H1 (cell line): ENCODE data around the gene MITF. TPM values are rescaled to one million over a fixed set of nuclear protein-coding genes. Genes with fewer than 3 reads are reported as not detected.

Experiments used
- CTCF ChIA-PET: fragments of 300-600 bp; sonication (Branson Sonifier 250); formaldehyde crosslinking; loops from one replicate; lab custom pipeline; 2021; ENCODE audit not compliant: partially characterized antibody; lab: Charles Lee
- POLR2A ChIA-PET: fragments of 300-600 bp; sonication (Branson Sonifier 250); formaldehyde crosslinking; loops from one replicate; lab custom pipeline; 2021; ENCODE audit warnings: inconsistent platforms; ENCODE audit not compliant: partially characterized antibody; lab: Charles Lee
- DNase-seq, 2 experiments: peaks; one replicate each; pipeline versions ENCODE4 v3.0.0 to v3.0.0-alpha.2; 2010 to 2022; ENCODE audit warnings: low spot score in 2 of 2, low read depth in 1 of 2, mixed read lengths in 1 of 2
- FAIRE-seq: peaks from 2 replicates; lab custom pipeline; 2011; peaks lifted over from hg19 to GRCh38; lab: Jason Lieb, UNC
- H2AFZ ChIP-seq: 2 replicates; pipeline ENCODE4 v1.8.1; 2012; ENCODE audit warnings: low read length, inconsistent platforms
- H2AK5ac ChIP-seq: 2 replicates; pipeline ENCODE4 v1.6.1; 2013; ENCODE audit warnings: low read depth, low read length
- H2BK120ac ChIP-seq: replicated peaks from 2 replicates; pipeline ENCODE3; 2013; ENCODE audit warnings: low read depth, low read length, inconsistent platforms
- H2BK12ac ChIP-seq: 2 replicates; pipeline ENCODE4 v1.6.1; 2013; ENCODE audit warnings: low read depth, low read length
- H2BK15ac ChIP-seq: 2 replicates; pipeline ENCODE4 v1.6.1; 2013; ENCODE audit warnings: low read length
- H2BK20ac ChIP-seq: 2 replicates; pipeline ENCODE4 v1.6.1; 2013; ENCODE audit warnings: low read length
- H2BK5ac ChIP-seq: 2 replicates; pipeline ENCODE4 v1.6.1; 2013; ENCODE audit warnings: low read depth, low read length
- H3K14ac ChIP-seq: 2 replicates; pipeline ENCODE4 v1.6.1; 2013; ENCODE audit warnings: inconsistent platforms; ENCODE audit not compliant: insufficient read length
- H3K18ac ChIP-seq: 2 replicates; pipeline ENCODE4 v1.6.1; 2013; ENCODE audit warnings: low read length; ENCODE audit errors: extremely low read depth
- H3K23ac ChIP-seq: 2 replicates; pipeline ENCODE4 v1.6.1; 2013; ENCODE audit warnings: inconsistent platforms; ENCODE audit not compliant: insufficient read length
- H3K23me2 ChIP-seq: 2 replicates; pipeline ENCODE4 v1.6.1; 2013; ENCODE audit warnings: low read depth, low read length
- H3K27ac ChIP-seq: 2 replicates; pipeline ENCODE4 v1.6.1; 2011; ENCODE audit warnings: low read depth, low read length, inconsistent platforms
- H3K27me3 ChIP-seq, 4 experiments: replicated peaks in 1 of 4; 1 replicate in 1 of 4; 2 replicates in 3 of 4; pipeline versions ENCODE4 v1.6.1 to v1.8.1; 2011 to 2013; ENCODE audit warnings: low read length in 3 of 4, mild to moderate bottlenecking in 3 of 4, inconsistent platforms in 2 of 4, mixed read lengths in 2 of 4, moderate library complexity in 1 of 4; ENCODE audit not compliant: control insufficient read depth in 3 of 4, insufficient read depth in 3 of 4; ENCODE audit errors: extremely low read depth in 1 of 4
- H3K36me3 ChIP-seq, 4 experiments: 2 replicates each; pipeline versions ENCODE4 v1.6.1 to v1.8.1; 2011 to 2013; ENCODE audit warnings: mild to moderate bottlenecking in 4 of 4, low read length in 3 of 4, moderate library complexity in 2 of 4, control low read depth in 1 of 4, inconsistent platforms in 1 of 4; ENCODE audit not compliant: insufficient read depth in 4 of 4, control insufficient read depth in 2 of 4
- H3K4ac ChIP-seq: replicated peaks from 2 replicates; pipeline ENCODE3; 2013; ENCODE audit warnings: low read length, low read depth, mixed read lengths, inconsistent platforms; ENCODE audit not compliant: insufficient read length
- H3K4me1 ChIP-seq, 4 experiments: replicated peaks in 1 of 4; 1 replicate in 1 of 4; 2 replicates in 3 of 4; pipeline versions ENCODE4 v1.6.1 to v1.8.1; 2011 to 2013; ENCODE audit warnings: low read length in 3 of 4, inconsistent platforms in 2 of 4, mixed read lengths in 1 of 4; ENCODE audit not compliant: insufficient read depth in 4 of 4, control insufficient read depth in 3 of 4
- H3K4me2 ChIP-seq, 2 experiments: 2 replicates each; pipeline versions ENCODE4 v1.6.1 to v1.8.1; 2011 to 2013; ENCODE audit warnings: low read depth in 2 of 2, low read length in 2 of 2, control low read depth in 1 of 2, inconsistent platforms in 1 of 2, mild to moderate bottlenecking in 1 of 2; ENCODE audit not compliant: insufficient read depth in 1 of 2
- H3K4me3 ChIP-seq, 4 experiments: fragments of 200-600, 300-600 bp in 1 of 4; sonication (generic), shearing (Covaris generic), sonication (Bioruptor Twin) in 1 of 4; 2 replicates each; pipeline versions ENCODE4 v1.5.1 to v1.8.1; 2011 to 2016; ENCODE audit warnings: low read length in 4 of 4, low read depth in 3 of 4, control low read depth in 2 of 4, inconsistent platforms in 2 of 4, mild to moderate bottlenecking in 2 of 4, mixed read lengths in 1 of 4, moderate library complexity in 1 of 4; ENCODE audit not compliant: insufficient read depth in 2 of 4; ENCODE audit errors: extremely low read depth in 1 of 4
- H3K56ac ChIP-seq: replicated peaks from 2 replicates; pipeline ENCODE3; 2013; ENCODE audit warnings: low read depth, mild to moderate bottlenecking, mixed read lengths, low read length, inconsistent platforms; ENCODE audit not compliant: insufficient read length
- H3K79me1 ChIP-seq: 2 replicates; pipeline ENCODE4 v1.6.1; 2013; ENCODE audit warnings: low read depth, low read length, control low read depth
- H3K79me2 ChIP-seq, 2 experiments: 2 replicates each; pipeline versions ENCODE4 v1.6.1 to v1.8.1; 2012 to 2013; ENCODE audit warnings: low read length in 2 of 2, mild to moderate bottlenecking in 2 of 2, inconsistent platforms in 1 of 2; ENCODE audit not compliant: insufficient read depth in 2 of 2, control insufficient read depth in 1 of 2
- H3K9ac ChIP-seq, 4 experiments: replicated peaks in 1 of 4; 1 replicate in 1 of 4; 2 replicates in 3 of 4; pipeline versions ENCODE4 v1.6.1 to v1.8.1; 2011 to 2013; ENCODE audit warnings: low read depth in 3 of 4, low read length in 3 of 4, control low read depth in 2 of 4, mild to moderate bottlenecking in 2 of 4, moderate library complexity in 2 of 4, inconsistent platforms in 1 of 4; ENCODE audit errors: extremely low read depth in 1 of 4
- H3K9me3 ChIP-seq, 2 experiments: 2 replicates each; pipeline versions ENCODE4 v1.6.1 to v1.8.1; 2012 to 2013; ENCODE audit warnings: mild to moderate bottlenecking in 2 of 2, moderate library complexity in 2 of 2, control low read depth in 1 of 2, inconsistent platforms in 1 of 2, low read depth in 1 of 2, low read length in 1 of 2, mixed read lengths in 1 of 2; ENCODE audit not compliant: insufficient read depth in 2 of 2
- H4K20me1 ChIP-seq, 2 experiments: replicated peaks in 1 of 2; 2 replicates each; pipeline versions ENCODE3 to v1.8.1; 2011 to 2013; ENCODE audit warnings: inconsistent platforms in 2 of 2, low read length in 2 of 2, mild to moderate bottlenecking in 1 of 2; ENCODE audit not compliant: insufficient read depth in 2 of 2, control insufficient read depth in 1 of 2
- H4K5ac ChIP-seq: 2 replicates; pipeline ENCODE4 v1.6.1; 2013; ENCODE audit warnings: low read length, low read depth, mixed read lengths, inconsistent platforms; ENCODE audit not compliant: insufficient read length
- H4K8ac ChIP-seq: 2 replicates; pipeline ENCODE4 v1.8.0; 2013; ENCODE audit warnings: mild to moderate bottlenecking, moderate library complexity, low read length, inconsistent platforms; ENCODE audit not compliant: insufficient read depth; ENCODE audit errors: extremely low read depth
- H4K91ac ChIP-seq: replicated peaks from 2 replicates; pipeline ENCODE3; 2013; ENCODE audit warnings: low read length, mixed read lengths, inconsistent platforms; ENCODE audit not compliant: insufficient read length
- CTBP2 ChIP-seq: IDR thresholded peaks from 2 replicates; pipeline ENCODE4 v1.7.0; 2011; ENCODE audit warnings: borderline replicate concordance, mild to moderate bottlenecking, moderate library complexity, mixed read lengths, low read length; ENCODE audit not compliant: insufficient read depth, insufficient read length
- EP300 ChIP-seq, 2 experiments: IDR thresholded peaks; 1 replicate in 1 of 2; 2 replicates in 1 of 2; pipeline ENCODE4 v1.6.1; 2011 to 2012; ENCODE audit warnings: low read depth in 2 of 2, low read length in 2 of 2, mild to moderate bottlenecking in 2 of 2, borderline replicate concordance in 1 of 2, inconsistent platforms in 1 of 2, moderate library complexity in 1 of 2
- FOSL1 ChIP-seq: IDR thresholded peaks from 2 replicates; pipeline ENCODE4 v1.6.1; 2011; ENCODE audit warnings: mild to moderate bottlenecking, low read depth, low read length, moderate library complexity; ENCODE audit not compliant: insufficient read depth
- JUN ChIP-seq: IDR thresholded peaks from 2 replicates; pipeline ENCODE4 v1.6.1; 2011; ENCODE audit warnings: low read depth, mild to moderate bottlenecking, improper control_type of control experiment, low read length
- KDM4A ChIP-seq: IDR thresholded peaks from one replicate; pipeline ENCODE4 v1.7.1; 2012; ENCODE audit warnings: low read depth, mild to moderate bottlenecking, moderate library complexity, low read length, inconsistent platforms; ENCODE audit not compliant: severe bottlenecking
- SIN3A ChIP-seq, 2 experiments: IDR thresholded peaks in 1 of 2; conservative IDR thresholded peaks in 1 of 2; 2 replicates each; pipeline ENCODE4 v1.6.1; 2011 to 2012; ENCODE audit warnings: low read length in 2 of 2, improper control_type of control experiment in 1 of 2, low read depth in 1 of 2, mild to moderate bottlenecking in 1 of 2
- TAF1 ChIP-seq: IDR thresholded peaks from 2 replicates; pipeline ENCODE4 v1.6.1; 2011; ENCODE audit warnings: mild to moderate bottlenecking, low read depth, low read length
- WGBS, 2 experiments: shearing (Covaris generic) in 1 of 2; methylation state at CpG; one replicate each; pipeline versions ENCODE4 v1.1.6 to v1.1.7; 2013 to 2015; ENCODE audit warnings: low lambda C conversion rate in 2 of 2, mixed read lengths in 2 of 2, inconsistent platforms in 1 of 2, low coverage in 1 of 2, missing lambda C conversion rate in 1 of 2; ENCODE audit not compliant: insufficient replicate concordance in 2 of 2, insufficient coverage in 1 of 2, insufficient read length in 1 of 2; ENCODE audit errors: extremely low coverage in 1 of 2, missing lambda C conversion rate in 1 of 2; 5-methylcytosine and 5-hydroxymethylcytosine counted together
- polyA plus RNA-seq, 7 experiments: library from polyadenylated mRNA; depleted of rRNA in 3 of 7; stranded (reverse) in 5 of 7; unstranded in 2 of 7; fragments of >200 nt in 5 of 7; fragments of 200-250 nt in 2 of 7; gene quantifications; 1 replicate in 5 of 7; 2 replicates in 1 of 7; 4 replicates in 1 of 7; pipeline versions ENCODE4 v1.2.1 to v1.2.3, GENCODE V29; 2011 to 2013; ENCODE audit warnings: missing spikeins in 2 of 7, mixed read lengths in 2 of 7
- total RNA-seq: library from RNA; stranded (reverse); fragmentation: NEBNext Ultra II Directional; extraction: Animal tissue kit (Norgen Biotek cat#: 25700); gene quantifications from 2 replicates; pipeline ENCODE4 v1.2.1, GENCODE V29; 2021

The MITF gene
- total and polyA plus RNA-seq, 2 of the 8 experiments (the other 6 are each of a cell fraction or from before 2014, with no cell fraction given) = 0.53 to 1.4 TPM

- no peak for DNase-seq
- Histone ChIP-seq H3K79me1 (no peaks in the 10 kb centered on the region), H2BK12ac (no peak overlapping the region), H3K4ac (no peak overlapping the region), H3K4me3 (no peak overlapping the region), H3K56ac (no peak overlapping the region), H3K9me3 (no peaks in the 10 kb centered on the region), H3K27ac (no peak overlapping the region), H4K8ac (no peak overlapping the region), H4K91ac (no peak overlapping the region), H3K4me1 (peaks cover 0 to 6% (median 0%) of the 10 kb centered on the region in 4 experiments; a peak in 1 of 7 replicates), H2BK15ac (no peak overlapping the region), H3K23ac (no peak overlapping the region), H2BK20ac (no peak overlapping the region)
- TF ChIP-seq KDM4A (no peak), TAF1 (no peak), EP300 (IDR thresholded peaks at IDR 0.05; ENCODE audit: borderline replicate concordance in 1 of 2, low read depth in 2 of 2, low read length in 2 of 2) (no peak), SIN3A (conservative IDR thresholded peaks at IDR 0.05 in 1 of 2, IDR thresholded peaks at IDR 0.05 in 1 of 2; ENCODE audit: low read depth in 1 of 2, low read length in 2 of 2) (no peak), FOSL1 (no peak), JUN (no peak), CTBP2 (no peak)
- TF ChIP-seq, all 59 proteins: peak for 0
- H2BK5ac ChIP-seq = no peak overlapping the region
- no peak overlapping the region for H2AFZ ChIP-seq
- no peak overlapping the region for H4K5ac ChIP-seq
- no peaks in the 10 kb centered on the region for H3K27me3 ChIP-seq
- no peak overlapping the region for H3K9ac ChIP-seq
- no peak overlapping the region for H3K4me2 ChIP-seq
- no peaks in the 10 kb centered on the region for H4K20me1 ChIP-seq
- no peaks in the 10 kb centered on the region for H3K36me3 ChIP-seq
- no peaks in the 10 kb centered on the region for H3K23me2 ChIP-seq
- no peak overlapping the region for H3K18ac ChIP-seq
- ChIA-PET CTCF (interaction anchor here (1.2 kb wide), 1 partner anchor 8 kb away, joined by 4 read pairs; no protein-coding TSS in a partner anchor), POLR2A (no interaction called here)
- no peak for FAIRE-seq
- H2AK5ac ChIP-seq = no peak overlapping the region
- 87% methylated on average over 3 of the region's 3 CpGs; no CpG with 5 or more reads in 1 of the 2 experiments for WGBS, 2 experiments
- H2BK120ac ChIP-seq = no peak overlapping the region
- H3K14ac ChIP-seq = no peak overlapping the region
- H3K79me2 ChIP-seq = no peaks in the 10 kb centered on the region
Measured at GRCh38 chr3:69941037-69941436, 201.8 kb downstream of the MITF start.
